Immature natural killer cell (primary cell): Measurements from ENCODE around the gene DSCAML1. TPM values are rescaled to one million over a fixed set of nuclear protein-coding genes. Genes with fewer than 3 reads are reported as not detected.

Experiments
- DNase-seq, 3 donors: peaks; one replicate each; pipeline ENCODE4 v3.0.0; 2022; ENCODE audit warnings: mixed read lengths in 1 of 3
- H3K27ac Mint-ChIP-seq, 6 donors: one replicate each; pipeline ENCODE4 v1.8.0; 2020; ENCODE audit warnings: mixed read lengths in 6 of 6, mild to moderate bottlenecking in 5 of 6, inconsistent platforms in 4 of 6, moderate library complexity in 3 of 6
- H3K27me3 Mint-ChIP-seq, 3 donors: one replicate each; pipeline ENCODE4 v1.8.0; 2020 to 2021; ENCODE audit warnings: low read depth in 3 of 3, mild to moderate bottlenecking in 3 of 3, mixed read lengths in 3 of 3, moderate library complexity in 3 of 3, inconsistent platforms in 1 of 3
- H3K36me3 Mint-ChIP-seq, 3 donors: one replicate each; pipeline ENCODE4 v1.8.0; 2020; ENCODE audit warnings: mixed read lengths in 3 of 3, inconsistent platforms in 2 of 3, mild to moderate bottlenecking in 2 of 3
- H3K4me1 Mint-ChIP-seq, 2 donors: one replicate each; pipeline ENCODE4 v1.8.0; 2020; ENCODE audit warnings: inconsistent platforms in 2 of 2, mild to moderate bottlenecking in 2 of 2, mixed read lengths in 2 of 2, moderate library complexity in 1 of 2
- H3K4me3 Mint-ChIP-seq, 5 donors: one replicate each; pipeline ENCODE4 v1.8.0; 2020; ENCODE audit warnings: mild to moderate bottlenecking in 5 of 5, mixed read lengths in 5 of 5, inconsistent platforms in 3 of 5, moderate library complexity in 3 of 5
- H3K9me3 Mint-ChIP-seq, 6 donors: one replicate each; pipeline ENCODE4 v1.8.0; 2020; ENCODE audit warnings: mild to moderate bottlenecking in 6 of 6, mixed read lengths in 6 of 6, inconsistent platforms in 4 of 6, moderate library complexity in 3 of 6
- polyA plus RNA-seq, 3 donors: library from polyadenylated mRNA; unstranded; fragments of 300-500 nt; fragmentation: Illumina TruSeq; gene quantifications; one replicate each; pipeline ENCODE4 v1.2.3, GENCODE V29; 2021

DSCAML1 gene
- polyA plus RNA-seq, 3 donors from 2014 or later = not detected

DNA sequence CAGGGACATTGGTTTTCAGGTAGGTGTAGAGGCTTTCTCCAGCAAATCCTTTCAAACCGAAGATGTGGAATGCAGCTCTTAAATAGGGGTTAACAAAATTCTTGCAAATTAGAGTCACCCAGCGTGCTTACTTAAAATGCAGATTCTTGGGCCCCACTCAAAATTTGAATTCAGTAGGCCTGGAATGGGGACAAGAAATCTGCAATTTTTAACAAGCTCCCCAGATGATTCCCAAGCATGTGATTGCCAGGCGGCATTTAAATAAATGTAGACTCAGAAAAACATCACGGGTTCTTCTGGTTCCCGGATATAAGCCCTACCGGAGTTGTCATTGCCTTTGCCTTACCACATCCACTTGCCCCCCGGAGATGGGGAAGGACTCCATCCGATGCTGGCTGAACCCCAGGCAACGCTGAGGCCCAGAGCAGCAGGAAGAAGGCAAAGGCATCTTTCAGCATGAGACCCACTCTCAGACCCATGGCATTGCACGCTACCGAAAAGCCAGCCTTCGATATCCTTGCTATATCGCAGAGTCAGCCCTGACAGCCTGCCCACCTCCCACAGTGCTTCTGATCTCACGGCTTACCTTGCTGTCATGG is 134.2 kb downstream of the DSCAML1 start:
- no peak for DNase-seq
- Mint-ChIP-seq H3K4me1 (no peaks in the 10 kb centered on the region), H3K27ac (no peak overlapping the region), H3K9me3 (no peaks in the 10 kb centered on the region), H3K4me3 (no peak overlapping the region), H3K27me3 (peaks cover 3 to 7% (median 4%) of the 10 kb centered on the region in 3 donors), H3K36me3 (no peaks in the 10 kb centered on the region)

DNA sequence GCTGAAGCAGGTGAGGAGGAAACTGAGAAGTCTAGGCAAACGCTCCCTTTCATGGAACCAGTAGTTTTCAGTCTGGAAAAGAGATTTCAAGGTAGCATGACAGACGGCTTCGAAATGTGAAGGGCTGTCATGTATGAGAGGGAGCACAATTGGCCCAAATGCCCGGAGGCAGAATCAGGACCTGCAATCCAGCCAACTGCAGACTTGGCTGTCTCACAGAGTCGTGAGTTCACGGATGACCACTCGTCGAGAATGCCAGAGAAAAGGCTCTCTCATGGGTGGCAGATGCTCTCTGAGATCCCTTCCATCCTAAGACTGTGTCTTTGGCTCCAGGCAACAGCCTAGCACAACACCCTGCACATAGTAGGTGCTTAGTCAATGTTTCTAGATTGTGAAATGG is 134.8 kb downstream of the DSCAML1 start:
- H3K4me1 Mint-ChIP-seq = no peaks in the 10 kb centered on the region
- no peak overlapping the region for H3K4me3 Mint-ChIP-seq

DNA sequence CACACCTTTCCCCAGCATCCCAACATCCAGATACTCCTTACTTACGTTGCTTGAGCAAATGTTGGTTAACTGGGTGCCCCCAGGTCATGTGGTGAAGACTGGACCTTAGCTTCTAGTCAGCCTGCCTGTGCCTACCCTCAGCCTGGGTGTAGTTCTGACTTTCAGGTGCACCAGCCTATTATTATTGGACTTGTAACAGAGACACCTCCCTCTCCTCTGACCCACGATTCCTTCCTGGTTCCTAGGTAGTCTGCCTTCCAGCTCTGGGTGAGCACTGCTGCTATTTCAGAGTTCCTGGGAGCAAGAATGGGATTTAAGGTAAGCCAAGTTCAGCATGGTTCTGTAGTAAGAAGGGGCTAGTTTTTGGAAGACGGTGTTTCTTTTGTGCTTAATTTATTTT is 138.2 kb downstream of the DSCAML1 start:
- no peaks in the 10 kb centered on the region for H3K36me3 Mint-ChIP-seq
- no peaks in the 10 kb centered on the region for H3K9me3 Mint-ChIP-seq
- no peak overlapping the region for H3K4me3 Mint-ChIP-seq
- DNase-seq = no peak
- H3K4me1 Mint-ChIP-seq = no peaks in the 10 kb centered on the region
- no peak overlapping the region for H3K27ac Mint-ChIP-seq
- peaks cover 0 to 9% (median 3%) of the 10 kb centered on the region in 3 donors for H3K27me3 Mint-ChIP-seq

More for the DNA sequence above, 134.8 kb downstream of the DSCAML1 start:
- DNase-seq = no peak
- Mint-ChIP-seq H3K27ac (no peak overlapping the region), H3K9me3 (no peaks in the 10 kb centered on the region), H3K27me3 (peaks cover 3 to 7% (median 4%) of the 10 kb centered on the region in 3 donors), H3K36me3 (no peaks in the 10 kb centered on the region)

DNA sequence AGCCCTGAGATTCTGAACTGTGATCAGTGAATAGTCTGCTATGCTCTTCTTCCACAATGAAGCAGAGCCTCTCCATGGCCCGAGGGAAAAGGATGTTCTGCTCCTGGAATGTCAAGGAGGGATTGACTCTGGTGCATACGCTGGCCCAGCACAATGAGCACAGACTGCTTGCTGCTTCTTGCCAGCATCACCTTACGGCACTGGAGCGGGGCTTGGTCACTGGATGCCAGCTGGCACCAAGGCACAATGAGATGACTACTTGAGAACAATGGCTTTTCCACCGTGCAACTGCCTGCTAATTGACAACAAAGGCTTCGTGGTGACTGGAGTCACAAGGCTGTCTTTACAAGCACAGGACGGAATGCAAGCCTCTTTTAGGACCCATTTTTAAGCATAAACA is 139.2 kb downstream of the DSCAML1 start:
- no peaks in the 10 kb centered on the region for H3K4me1 Mint-ChIP-seq
- H3K36me3 Mint-ChIP-seq = no peaks in the 10 kb centered on the region
- no peaks in the 10 kb centered on the region for H3K9me3 Mint-ChIP-seq
- no peak for DNase-seq
- H3K27me3 Mint-ChIP-seq = peaks cover 0 to 6% (median 4%) of the 10 kb centered on the region in 3 donors
- no peak overlapping the region for H3K27ac Mint-ChIP-seq
- H3K4me3 Mint-ChIP-seq = no peak overlapping the region

DNA sequence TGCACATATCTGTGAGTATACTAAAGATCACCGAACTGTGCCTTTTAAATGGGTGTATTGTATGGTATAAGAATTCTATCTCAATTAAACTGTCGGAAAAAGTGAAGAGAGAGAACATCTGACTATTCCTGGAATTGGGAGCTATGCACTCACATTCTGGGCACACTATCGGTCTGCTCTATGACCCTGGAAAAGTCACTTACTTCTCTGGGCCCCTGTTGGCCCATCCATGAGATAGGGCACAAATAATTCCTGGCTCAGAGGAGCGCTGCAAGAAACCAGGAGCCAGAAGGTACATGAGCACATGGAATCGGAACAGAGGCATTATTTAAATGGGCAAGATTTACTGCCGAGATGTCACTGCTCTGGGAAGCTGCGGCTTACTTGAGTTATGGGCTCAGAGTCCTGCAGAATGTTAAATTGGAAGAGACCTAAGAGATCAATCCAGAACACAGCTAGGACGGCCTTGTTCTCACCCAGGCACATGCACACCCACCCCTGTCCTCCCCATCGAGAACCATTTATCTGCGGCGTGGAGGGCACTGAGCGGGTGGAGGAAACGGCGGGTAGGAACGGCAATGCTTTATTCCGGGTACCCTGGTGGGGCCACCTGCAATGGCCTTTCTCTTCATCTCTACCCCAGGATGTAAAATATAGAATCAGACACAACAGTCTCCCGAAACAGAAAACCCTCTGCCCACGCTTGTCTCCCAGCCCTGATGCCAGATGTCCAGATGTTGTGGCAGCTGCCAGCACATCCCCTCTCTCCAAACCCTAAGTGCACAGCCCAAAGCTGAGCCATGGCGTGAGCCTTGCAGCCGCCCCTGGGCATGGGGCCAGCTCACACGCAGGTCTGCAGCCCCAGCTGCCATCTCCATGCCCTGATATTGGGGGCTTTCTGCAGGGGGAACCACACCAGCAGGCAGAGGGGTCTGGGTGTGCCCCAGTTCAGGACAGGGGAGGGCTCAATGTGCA is 142.4 kb downstream of the DSCAML1 start:
- Mint-ChIP-seq H3K27ac (no peak overlapping the region), H3K4me3 (no peak overlapping the region), H3K27me3 (peaks cover 0 to 3% (median 2%) of the 10 kb centered on the region in 3 donors), H3K36me3 (no peaks in the 10 kb centered on the region), H3K9me3 (no peaks in the 10 kb centered on the region), H3K4me1 (no peaks in the 10 kb centered on the region)
- DNase-seq = no peak

DNA sequence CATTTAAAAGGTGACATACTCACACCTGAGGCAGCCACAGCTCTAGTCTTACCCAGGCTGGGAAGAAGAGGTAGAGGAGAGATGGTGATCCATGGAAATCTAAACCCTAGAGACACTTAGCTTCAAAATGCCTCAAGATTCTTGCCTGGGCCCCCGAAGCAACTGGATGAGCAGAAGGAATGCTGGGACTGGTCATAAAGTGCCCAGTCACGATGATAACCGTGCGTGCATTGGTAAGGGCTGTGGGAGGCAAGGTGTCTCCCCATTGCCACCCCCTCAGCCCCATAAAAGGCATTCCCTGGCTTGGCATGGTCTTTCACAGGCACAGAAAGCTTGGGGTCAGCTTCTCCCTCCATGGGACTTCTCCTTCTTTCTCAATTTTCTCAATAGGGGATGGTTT is 144.5 kb downstream of the DSCAML1 start:
- no peak overlapping the region for H3K27ac Mint-ChIP-seq
- no peaks in the 10 kb centered on the region for H3K36me3 Mint-ChIP-seq
- peaks cover 0 to 3% (median 2%) of the 10 kb centered on the region in 3 donors for H3K27me3 Mint-ChIP-seq
- no peaks in the 10 kb centered on the region for H3K9me3 Mint-ChIP-seq
- no peaks in the 10 kb centered on the region for H3K4me1 Mint-ChIP-seq
- no peak for DNase-seq
- no peak overlapping the region for H3K4me3 Mint-ChIP-seq

DNA sequence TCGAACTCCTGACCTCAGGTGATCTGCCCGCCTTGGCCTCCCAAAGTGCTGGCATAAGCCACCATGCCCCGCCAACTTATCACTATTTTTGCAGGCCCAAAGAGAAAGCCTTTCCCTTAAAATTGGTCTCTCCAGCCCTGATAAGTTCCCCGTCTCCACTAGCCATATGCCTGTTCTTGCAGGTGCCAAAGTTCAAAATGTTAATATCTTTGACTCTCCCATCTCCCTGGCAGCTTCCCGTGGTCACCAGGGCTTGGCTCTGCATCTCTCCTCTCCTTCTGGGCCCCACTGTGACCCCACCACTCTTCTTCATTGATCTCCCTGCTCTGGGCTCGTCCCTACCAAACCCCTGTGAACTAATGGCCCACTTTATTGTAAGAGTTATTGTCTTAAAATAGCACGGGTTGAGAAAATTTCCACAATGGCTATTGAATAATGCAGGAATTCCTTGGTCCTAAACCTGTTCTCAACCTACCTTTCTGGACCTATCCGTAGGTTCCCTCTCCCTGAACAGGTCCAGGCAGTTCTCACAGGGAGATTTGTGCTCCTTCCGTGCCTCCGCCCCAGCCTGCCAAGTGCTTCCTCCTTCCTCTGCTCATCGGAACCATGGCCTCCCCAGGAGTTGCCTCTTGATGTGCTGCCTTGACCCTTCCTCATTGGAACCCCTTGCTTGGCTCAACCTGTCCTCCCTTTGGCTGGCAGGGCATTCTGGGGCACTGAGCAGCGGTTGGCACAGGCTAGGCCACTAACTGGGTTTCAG is 147.5 kb downstream of the DSCAML1 start:
- Mint-ChIP-seq H3K9me3 (no peaks in the 10 kb centered on the region), H3K27ac (no peak overlapping the region), H3K4me1 (no peaks in the 10 kb centered on the region), H3K36me3 (no peaks in the 10 kb centered on the region), H3K4me3 (no peak overlapping the region), H3K27me3 (peaks cover 0 to 5% (median 0%) of the 10 kb centered on the region in 3 donors)
- DNase-seq = no peak

DNA sequence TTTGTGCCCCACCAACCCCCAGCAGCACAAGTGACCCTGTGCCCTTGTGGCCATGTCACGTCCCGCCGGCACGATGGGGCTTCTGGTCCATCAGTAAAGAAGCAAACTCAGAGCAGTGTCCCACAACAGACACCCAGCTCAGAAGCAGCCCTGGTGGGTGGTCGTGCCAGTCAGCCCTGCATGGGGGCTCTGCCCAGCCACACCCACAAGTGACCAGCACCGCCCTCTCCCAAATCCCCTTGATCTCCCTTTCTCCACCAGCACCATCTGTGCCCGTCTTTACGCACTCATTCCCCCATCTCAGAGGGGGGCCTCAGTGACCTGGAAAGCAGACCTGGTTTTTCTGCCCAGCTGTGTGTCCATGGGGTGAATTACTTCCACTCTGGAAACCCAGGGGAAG is 149.1 kb downstream of the DSCAML1 start:
- no peak overlapping the region for H3K4me3 Mint-ChIP-seq
- H3K36me3 Mint-ChIP-seq = no peaks in the 10 kb centered on the region
- H3K9me3 Mint-ChIP-seq = no peaks in the 10 kb centered on the region
- H3K27me3 Mint-ChIP-seq = peaks cover 0 to 6% (median 0%) of the 10 kb centered on the region in 3 donors
- DNase-seq = no peak
- H3K4me1 Mint-ChIP-seq = no peaks in the 10 kb centered on the region
- no peak overlapping the region for H3K27ac Mint-ChIP-seq

DNA sequence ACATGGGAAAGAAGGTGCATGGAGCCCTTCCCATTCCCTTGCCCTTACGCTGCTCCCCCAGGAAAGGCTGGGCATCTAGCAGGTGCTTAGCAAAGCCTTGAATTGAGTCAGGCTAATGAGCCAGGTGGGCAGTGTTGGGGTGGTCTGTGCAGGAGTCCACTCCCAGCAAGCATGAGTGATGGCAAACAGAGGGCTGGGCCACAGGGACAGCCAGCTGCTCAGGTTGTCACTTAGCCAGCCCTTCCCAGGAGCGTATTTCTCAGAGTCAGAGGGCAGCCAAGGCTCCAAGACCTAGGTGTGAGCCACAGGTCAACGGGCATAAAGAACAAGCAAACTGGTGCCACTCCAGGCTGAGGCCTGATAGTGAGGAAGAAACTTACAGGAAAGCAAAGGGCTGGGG is 149.8 kb downstream of the DSCAML1 start:
- no peak overlapping the region for H3K27ac Mint-ChIP-seq
- no peaks in the 10 kb centered on the region for H3K36me3 Mint-ChIP-seq
- DNase-seq = no peak
- H3K4me3 Mint-ChIP-seq = no peak overlapping the region
- no peaks in the 10 kb centered on the region for H3K9me3 Mint-ChIP-seq
- H3K27me3 Mint-ChIP-seq = peaks cover 0 to 6% (median 0%) of the 10 kb centered on the region in 3 donors
- no peaks in the 10 kb centered on the region for H3K4me1 Mint-ChIP-seq

- Mint-ChIP-seq H3K36me3 (no peaks in the 10 kb centered on the region), H3K4me1 (no peaks in the 10 kb centered on the region)
Observed at GRCh38 chr11:117646411-117646810, 150.6 kb downstream of the DSCAML1 start.

DNA sequence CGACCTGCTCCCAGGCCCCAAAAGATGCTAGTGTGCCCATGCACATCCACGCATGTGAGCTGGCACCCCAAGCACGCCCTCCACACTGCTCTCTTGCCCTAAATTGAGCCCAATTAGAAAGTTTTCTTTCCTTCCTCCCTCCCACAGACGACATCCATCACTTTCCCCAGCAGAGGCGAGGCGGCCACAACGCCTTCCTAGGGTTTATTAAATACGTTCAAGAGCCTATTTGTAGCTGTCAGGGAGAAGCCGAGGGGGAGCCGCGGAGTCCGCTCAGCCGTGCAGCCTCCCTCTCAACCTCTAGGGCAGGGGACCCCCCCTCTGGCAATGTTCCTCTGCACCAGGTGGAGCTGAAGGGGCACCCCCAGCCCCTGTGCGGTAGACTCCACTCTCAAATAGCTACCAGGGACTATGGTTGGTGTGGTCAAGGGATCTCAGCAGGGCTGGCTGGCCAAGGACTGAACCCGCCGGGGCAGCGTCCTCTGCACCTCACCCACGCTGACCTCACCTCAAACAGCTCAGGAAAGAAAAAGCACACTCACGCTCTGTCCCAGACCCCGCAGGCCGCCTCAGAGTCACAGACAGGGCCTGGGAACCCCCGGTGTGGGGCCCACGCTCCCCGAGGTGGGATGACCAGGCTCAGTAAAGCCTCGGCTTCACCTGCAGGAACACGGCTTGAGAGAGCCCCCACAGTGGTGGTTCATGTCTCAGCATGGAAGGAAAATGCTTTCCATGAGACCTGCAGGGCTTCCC is 152.4 kb downstream of the DSCAML1 start:
- DNase-seq = no peak
- Mint-ChIP-seq H3K4me3 (no peak overlapping the region), H3K27ac (no peak overlapping the region), H3K4me1 (no peaks in the 10 kb centered on the region), H3K27me3 (peaks cover 0 to 14% (median 4%) of the 10 kb centered on the region in 3 donors), H3K36me3 (no peaks in the 10 kb centered on the region), H3K9me3 (no peaks in the 10 kb centered on the region)

More at GRCh38 chr11:117646411-117646810, 150.6 kb downstream of the DSCAML1 start:
- Mint-ChIP-seq H3K27me3 (peaks cover 0 to 8% (median 0%) of the 10 kb centered on the region in 3 donors), H3K9me3 (no peaks in the 10 kb centered on the region), H3K27ac (no peak overlapping the region), H3K4me3 (no peak overlapping the region)
- no peak for DNase-seq

- Mint-ChIP-seq H3K4me3 (no peak overlapping the region), H3K4me1 (no peaks in the 10 kb centered on the region), H3K9me3 (no peaks in the 10 kb centered on the region), H3K27me3 (peaks cover 0 to 14% (median 5%) of the 10 kb centered on the region in 3 donors), H3K27ac (no peak overlapping the region), H3K36me3 (no peaks in the 10 kb centered on the region)
- DNase-seq = no peak
Observed at GRCh38 chr11:117643606-117644300, 153.3 kb downstream of the DSCAML1 start.

DNA sequence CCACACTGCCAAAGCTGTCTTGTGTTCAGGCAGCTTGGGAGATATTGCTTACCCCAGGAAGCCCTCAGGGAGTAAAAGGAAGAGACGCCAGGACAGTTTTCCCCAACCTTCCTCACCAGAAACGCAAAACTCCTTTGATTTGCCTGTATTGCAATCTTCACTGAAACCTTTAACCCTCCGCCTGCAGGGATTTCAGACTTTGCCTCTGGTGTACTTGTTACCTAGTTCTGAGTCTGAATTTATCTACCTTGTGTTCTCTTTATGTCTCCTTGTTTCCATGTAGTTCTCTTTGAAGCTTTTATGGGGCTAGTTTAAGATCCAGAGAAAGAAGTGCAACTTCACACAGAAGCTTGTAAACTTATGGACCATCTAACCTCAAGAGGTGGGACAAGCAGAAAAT is 154.2 kb downstream of the DSCAML1 start:
- H3K4me3 Mint-ChIP-seq = no peak overlapping the region
- H3K36me3 Mint-ChIP-seq = no peaks in the 10 kb centered on the region
- H3K4me1 Mint-ChIP-seq = no peaks in the 10 kb centered on the region
- H3K27me3 Mint-ChIP-seq = peaks cover 2 to 14% (median 6%) of the 10 kb centered on the region in 3 donors
- H3K9me3 Mint-ChIP-seq = no peaks in the 10 kb centered on the region
- H3K27ac Mint-ChIP-seq = no peak overlapping the region
- no peak for DNase-seq
